T-helper 2 cell (primary cell): ENCODE results near the gene ETV1.
"Not testable (repeated sequence)": the region's sequence is repeated elsewhere in the genome, so short reads cannot be mapped to it uniquely, and the experiment has no call there.

Experiments used
- DNase-seq, 5 experiments: peaks; one replicate each; pipeline versions ENCODE4 v3.0.0 to v3.0.0-alpha.2; 2012 to 2022

Gene ETV1

GRCh38 chr7:13920053-13920697, 69.3 kb downstream of the ETV1 start:
- DNase-seq = no peak

- DNase-seq = not testable (repeated sequence)
Measured at GRCh38 chr7:13918333-13918732, 71.1 kb downstream of the ETV1 start.

GRCh38 chr7:13917103-13917502, 72.4 kb downstream of the ETV1 start:
- not testable (repeated sequence) for DNase-seq

- no peak for DNase-seq
Measured at GRCh38 chr7:13915891-13916290, 73.6 kb downstream of the ETV1 start.

- DNase-seq = no peak
Measured at GRCh38 chr7:13912715-13913278, 76.7 kb downstream of the ETV1 start.

GRCh38 chr7:13911909-13912308, 77.6 kb downstream of the ETV1 start:
- no peak for DNase-seq

GRCh38 chr7:13910805-13911551, 78.5 kb downstream of the ETV1 start:
- DNase-seq = peak in 2 of 5 experiments; percentile 24 to 87

- peak in 2 of 5 experiments; percentile 47 to 90 for DNase-seq
Measured at GRCh38 chr7:13908667-13909397, 80.6 kb downstream of the ETV1 start.

GRCh38 chr7:13907831-13908230, 81.6 kb downstream of the ETV1 start:
- no peak for DNase-seq

- no peak for DNase-seq
Measured at GRCh38 chr7:13904689-13905088, 84.8 kb downstream of the ETV1 start.

- no peak for DNase-seq
Measured at GRCh38 chr7:13904007-13904406, 85.5 kb downstream of the ETV1 start.

- no peak for DNase-seq
Measured at GRCh38 chr7:13901577-13901976, 87.9 kb downstream of the ETV1 start.

GRCh38 chr7:13898957-13899670, 90.4 kb downstream of the ETV1 start:
- DNase-seq = no peak

- DNase-seq = no peak
Measured at GRCh38 chr7:13897819-13898218, 91.6 kb downstream of the ETV1 start.

GRCh38 chr7:13894954-13895353, 94.5 kb downstream of the ETV1 start:
- peak in 1 of 5 experiments; percentile 12 for DNase-seq

- no peak for DNase-seq
Measured at GRCh38 chr7:13894377-13894776, 95.1 kb downstream of the ETV1 start.

- no peak for DNase-seq
Measured at GRCh38 chr7:13890793-13891192, 98.7 kb downstream of the ETV1 start.

GRCh38 chr7:13886356-13886755, 103.1 kb downstream of the ETV1 start:
- DNase-seq = no peak

- no peak for DNase-seq
Measured at GRCh38 chr7:13882051-13882450, 107.4 kb downstream of the ETV1 start.

GRCh38 chr7:13880789-13881188, 108.7 kb downstream of the ETV1 start:
- DNase-seq = no peak

- DNase-seq = no peak
Measured at GRCh38 chr7:13879994-13880686, 109.3 kb downstream of the ETV1 start.

- DNase-seq = no peak
Measured at GRCh38 chr7:13879143-13879542, 110.3 kb downstream of the ETV1 start.
